GM18502 (cell line): ENCODE measurements around the gene LOXL1.

ENCODE experiments used
- ATAC-seq: cut with Tn5 transposase; IDR thresholded peaks from one replicate; pipeline ENCODE4 v1.9.1; 2021; ENCODE audit warnings: mild to moderate bottlenecking; ENCODE audit not compliant: unreplicated experiment, poor library complexity

Gene LOXL1

GRCh38 chr15:73918784-73919183 is 7.5 kb upstream of the LOXL1 start:
- no peak for ATAC-seq

- no peak for ATAC-seq
Observed at GRCh38 chr15:73919706-73920105, 6.6 kb upstream of the LOXL1 start.

DNA sequence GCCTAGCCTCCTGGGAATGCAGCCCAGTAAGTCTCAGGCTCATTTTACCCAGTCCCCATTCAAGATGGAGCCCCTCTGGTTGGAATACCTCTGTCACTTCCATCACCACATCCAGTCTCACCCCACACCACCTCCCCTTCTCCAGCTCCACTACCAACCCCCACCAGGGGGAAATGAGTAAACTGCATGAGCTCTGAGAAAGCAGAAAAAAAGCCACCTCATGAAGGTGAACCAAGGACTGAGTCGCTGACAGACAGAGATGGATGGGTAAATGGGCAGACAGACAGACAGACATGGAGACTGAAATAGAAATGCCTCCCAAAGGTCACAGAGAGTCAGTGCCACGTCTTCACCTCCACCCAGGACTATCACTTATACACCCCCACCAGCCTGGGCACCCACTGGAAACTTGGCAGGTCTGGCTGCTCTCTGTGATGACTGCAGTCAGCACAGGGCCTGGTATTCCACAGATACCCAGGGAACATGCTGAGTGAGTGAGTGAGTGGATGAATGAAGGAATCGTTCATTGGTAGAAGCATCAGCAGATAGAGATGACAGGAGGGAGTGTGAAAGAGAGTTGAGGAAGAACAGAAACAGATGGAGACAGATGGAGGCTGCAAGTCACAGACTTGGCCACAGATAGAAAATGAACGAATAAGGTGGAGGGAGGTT is 4.9 kb upstream of the LOXL1 start:
- no peak for ATAC-seq

- no peak for ATAC-seq
Observed at GRCh38 chr15:73922186-73923151, 3.8 kb upstream of the LOXL1 start.

DNA sequence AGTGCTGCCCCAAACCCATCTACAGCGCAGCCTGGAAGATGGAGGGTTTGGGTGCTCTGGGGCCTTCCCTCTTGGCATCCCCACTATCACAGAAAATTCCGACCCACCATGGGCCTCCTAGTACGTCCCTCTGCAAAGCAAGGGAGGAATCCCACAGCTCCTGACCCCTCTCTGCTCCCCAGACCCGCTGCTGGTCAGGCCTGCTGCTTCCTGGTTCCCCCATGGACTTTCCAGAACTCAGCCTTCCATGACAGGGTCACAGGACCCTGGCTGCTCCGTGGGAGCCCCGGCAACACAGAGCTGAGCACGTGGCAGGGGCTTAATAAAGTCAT is 3.1 kb upstream of the LOXL1 start:
- no peak for ATAC-seq

DNA sequence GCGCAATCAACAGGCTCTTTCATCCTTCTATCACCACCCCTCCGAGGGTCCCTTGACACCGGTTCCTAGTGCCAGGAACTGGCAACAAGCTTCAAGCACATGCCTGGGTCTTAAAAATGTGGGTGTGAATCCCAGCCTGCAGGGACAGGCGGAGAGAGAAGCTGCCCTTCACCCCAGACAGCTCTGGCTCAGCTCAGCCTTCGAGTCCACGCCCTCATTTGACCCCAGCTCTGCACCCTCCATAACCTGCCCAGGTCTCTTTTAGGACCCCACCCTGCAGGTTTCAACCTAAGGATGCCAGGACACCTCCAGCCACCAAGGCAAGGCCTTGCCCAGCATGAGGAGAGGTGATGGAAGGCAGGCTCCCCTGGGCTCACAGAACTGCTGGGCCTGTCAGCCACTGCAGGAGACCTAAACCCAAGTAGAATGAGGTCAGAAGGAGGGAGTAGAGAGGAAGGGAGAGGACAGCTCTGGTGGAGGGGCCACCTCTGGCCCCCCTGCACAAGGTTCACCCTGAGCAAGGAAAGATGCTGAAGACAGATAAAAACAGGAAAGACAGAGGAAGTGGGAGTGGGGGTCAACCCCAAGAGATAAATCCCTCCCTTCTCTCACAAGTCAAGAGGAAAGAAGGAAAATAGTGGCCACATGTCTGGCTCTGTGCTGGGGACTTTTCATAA is 2.6 kb upstream of the LOXL1 start:
- ATAC-seq, result no peak

DNA sequence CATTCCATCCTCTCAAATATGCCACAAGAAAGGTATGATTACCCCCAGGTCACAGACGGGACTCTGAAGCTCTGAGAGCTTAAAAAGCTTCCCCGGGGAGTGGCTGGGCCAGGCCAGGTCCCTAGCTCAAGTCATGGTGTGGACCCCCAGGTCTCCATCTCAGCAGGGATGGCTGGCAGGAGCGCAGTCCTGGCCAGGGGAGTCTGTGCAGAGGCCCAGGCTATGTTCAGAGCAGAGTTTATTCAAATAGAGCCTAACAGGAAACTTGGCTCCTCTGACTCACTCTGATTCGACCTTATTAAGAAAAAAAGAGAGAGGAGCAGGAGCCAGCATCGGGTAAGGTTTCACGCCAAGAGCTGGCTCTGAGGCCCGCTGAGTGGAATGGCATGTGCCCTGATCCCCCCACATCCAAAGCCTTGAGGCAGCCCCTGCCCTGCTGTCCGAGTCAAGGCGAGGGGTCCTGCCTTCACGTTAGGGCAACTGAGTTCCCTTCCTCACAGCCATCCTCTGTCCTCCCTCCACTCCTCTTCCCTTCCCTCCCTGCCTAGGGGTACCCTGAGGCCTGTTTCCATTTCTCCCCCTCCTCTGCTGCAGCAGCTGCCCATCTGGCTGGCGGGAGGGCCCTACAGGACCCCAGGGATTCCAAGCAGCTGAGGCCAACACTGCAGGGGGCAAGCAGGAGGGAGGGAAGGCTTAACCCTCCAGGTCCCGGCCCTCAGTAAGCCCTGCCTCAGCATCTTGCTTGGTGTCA is 1.9 kb upstream of the LOXL1 start:
- no peak for ATAC-seq

DNA sequence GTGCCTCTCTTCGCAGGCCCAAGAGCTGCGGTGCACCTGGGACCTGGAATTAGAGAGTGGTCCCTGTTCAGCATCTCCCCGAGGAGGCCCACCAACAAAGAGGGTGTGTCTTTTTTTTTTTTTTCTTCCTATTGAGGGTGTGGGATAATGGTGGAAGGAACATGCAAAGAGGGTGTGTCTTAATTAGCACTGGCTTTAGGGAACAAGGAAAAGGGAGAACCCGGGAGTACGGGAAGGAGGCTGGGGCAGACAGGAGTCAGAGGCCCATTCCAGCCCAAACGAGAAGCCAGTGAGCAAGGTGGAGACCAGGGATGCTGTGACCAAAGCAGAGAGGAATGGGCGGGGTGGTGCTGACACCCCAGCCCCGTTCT is 429 bp upstream of the LOXL1 start:
- no peak for ATAC-seq

- no peak for ATAC-seq
Observed at GRCh38 chr15:73927003-73927475, 777 bp downstream of the LOXL1 start.

DNA sequence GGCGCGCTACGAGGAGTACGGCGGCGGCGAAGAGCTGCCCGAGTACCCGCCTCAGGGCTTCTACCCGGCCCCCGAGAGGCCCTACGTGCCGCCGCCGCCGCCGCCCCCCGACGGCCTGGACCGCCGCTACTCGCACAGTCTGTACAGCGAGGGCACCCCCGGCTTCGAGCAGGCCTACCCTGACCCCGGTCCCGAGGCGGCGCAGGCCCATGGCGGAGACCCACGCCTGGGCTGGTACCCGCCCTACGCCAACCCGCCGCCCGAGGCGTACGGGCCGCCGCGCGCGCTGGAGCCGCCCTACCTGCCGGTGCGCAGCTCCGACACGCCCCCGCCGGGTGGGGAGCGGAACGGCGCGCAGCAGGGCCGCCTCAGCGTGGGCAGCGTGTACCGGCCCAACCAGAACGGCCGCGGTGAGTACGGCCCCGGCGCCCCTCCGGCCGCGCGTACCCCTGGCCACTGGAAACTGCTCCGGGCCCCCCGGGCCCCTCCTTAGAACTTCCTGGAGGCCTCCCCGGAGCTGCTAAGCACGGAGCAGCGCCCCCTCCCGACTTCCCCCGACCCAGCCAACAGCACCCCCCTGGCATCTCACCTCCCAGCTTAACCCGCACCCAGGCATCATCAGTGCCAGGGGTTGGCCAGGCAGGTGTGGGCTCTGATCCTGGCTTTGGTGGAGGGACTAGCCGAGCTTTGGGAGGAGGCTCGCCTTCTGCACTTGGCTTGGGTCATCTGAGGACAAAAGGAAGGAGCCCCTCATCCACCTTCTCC is 1.4 kb downstream of the LOXL1 start:
- ATAC-seq, result no peak

GRCh38 chr15:73928241-73928579 is 1.9 kb downstream of the LOXL1 start:
- ATAC-seq, result no peak

DNA sequence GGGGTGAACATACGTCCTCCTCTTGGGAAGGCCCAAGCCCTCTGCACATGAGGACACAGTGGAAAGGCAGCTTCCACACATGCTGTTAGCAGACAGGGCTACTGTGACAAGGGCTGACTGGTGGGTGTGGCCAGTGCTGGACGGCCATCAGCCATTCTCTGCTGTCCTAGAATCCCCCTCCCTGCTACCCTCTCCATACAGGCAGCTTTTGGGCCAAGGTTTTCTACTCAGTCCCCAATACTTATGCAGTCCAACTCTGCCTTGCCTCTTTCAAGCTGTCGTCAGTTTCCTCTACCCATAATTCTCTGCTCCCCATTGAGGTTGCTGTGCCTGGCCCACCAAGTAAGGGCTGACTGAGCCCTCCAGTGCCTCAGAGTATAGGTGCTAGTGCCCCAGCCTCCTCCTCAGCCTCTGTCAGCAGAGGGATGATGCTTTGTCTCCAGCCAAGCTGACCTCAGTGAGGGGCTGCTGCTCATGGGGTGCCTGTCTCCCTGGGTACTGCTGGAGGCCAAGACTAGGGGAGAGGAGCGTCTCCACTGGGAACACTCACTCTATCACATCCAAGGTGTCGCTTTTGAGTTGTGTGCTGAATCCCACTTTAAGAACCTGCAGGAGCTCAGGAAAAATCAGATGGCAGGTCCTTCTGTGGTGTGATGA is 2.8 kb downstream of the LOXL1 start:
- ATAC-seq, result no peak

DNA sequence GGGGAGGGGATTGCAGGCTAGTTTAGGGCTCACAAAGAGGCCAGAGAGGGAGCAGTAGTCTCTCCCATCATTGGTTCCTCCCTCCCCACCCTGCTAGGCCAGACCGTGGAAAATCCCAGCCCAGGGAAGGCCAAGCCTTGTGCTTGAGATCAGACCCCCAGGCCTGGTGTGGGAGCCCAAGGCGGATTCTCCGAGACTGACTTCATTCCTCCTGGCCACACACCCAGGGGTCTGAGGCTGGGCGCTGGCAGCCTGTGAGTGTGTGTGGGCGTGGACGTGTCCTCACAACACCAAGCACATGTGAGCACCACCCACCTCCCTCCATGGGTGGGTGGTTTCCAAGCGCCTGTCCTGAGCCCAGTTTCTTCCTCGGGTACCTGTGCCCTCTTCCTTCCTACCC is 4.1 kb downstream of the LOXL1 start:
- ATAC-seq, result no peak

DNA sequence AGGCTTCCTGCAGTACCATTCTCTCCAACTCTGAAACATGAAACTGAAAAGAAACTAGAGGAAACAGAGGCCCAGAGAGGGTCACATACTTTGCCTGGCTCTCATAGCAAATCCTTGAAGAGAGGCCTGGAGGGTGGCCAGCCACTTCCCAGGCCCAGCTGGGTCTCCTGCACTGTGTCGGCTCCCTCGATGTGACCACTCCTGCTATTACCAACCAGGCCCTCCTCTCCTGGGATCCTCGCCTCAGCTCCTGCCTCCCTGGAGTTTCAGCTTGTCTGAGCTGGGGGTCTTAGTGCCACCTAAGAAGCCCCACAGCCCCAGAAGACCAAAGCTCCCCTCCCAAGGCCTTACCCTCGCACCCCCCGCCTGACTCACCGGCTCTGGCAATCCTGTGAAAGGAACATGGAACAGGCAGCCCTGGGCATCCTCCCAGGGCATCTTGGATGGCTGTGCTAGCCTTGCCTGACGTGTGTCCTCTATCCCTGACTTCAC is 4.6 kb downstream of the LOXL1 start:
- no peak for ATAC-seq

GRCh38 chr15:73931441-73931840 is 5.2 kb downstream of the LOXL1 start:
- no peak for ATAC-seq

DNA sequence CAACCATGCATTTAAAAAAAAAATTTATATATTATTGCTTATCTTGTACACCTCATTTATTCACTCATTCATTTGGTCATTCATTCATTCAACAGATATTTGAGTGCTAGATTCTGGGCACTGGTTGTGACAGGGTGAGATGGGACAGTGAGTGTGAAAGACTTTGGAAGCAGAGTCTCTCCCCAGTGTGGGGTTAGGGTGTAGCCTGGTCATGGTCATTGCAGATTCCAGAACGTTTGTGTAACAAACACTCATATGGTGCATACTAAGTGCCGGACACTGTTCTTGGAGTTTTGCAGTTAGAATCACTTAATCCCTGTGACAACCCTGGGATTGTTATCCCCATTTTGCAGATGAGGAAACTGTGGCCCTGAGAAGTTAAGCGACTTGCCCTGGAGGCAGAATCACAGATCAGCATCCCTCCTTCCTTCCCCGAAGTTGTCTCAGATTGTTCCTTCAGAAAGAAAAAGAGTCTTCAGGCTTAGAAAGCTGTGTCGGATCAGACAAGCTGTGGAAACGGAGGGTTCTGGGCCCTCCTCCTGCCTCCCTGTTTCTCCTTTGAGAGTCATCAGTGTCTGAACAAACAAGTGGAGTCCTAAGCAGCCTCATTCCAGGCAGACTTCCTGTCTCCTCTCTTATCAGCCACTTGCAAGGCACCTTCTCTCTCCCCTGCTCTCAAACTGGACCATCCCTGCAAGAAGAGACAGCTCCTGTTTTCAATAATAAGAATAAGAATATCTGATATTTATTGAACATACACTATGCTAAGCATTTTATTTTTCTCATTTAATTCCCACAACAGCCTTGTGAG is 6.3 kb downstream of the LOXL1 start:
- no peak for ATAC-seq

DNA sequence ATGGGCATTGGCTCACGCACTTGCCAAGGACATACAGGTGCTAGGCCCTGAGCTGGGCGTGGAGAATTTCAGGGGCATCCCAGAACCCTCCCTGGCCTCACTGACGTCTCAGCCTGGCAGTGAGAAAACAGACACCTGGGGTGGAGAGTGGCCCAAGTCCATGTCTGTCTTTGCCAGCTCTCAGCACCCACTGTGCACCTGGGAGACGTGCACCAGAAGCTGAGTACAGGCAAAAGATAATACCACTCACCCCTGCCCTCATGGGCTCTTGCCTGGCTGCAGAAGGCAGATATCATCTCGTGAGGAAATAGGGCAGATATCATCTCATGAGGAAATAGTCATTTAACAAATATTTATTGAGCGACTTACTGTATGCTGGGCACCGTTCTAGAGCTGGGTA is 8.0 kb downstream of the LOXL1 start:
- ATAC-seq, result no peak

GRCh38 chr15:73935547-73935946 is 9.3 kb downstream of the LOXL1 start:
- ATAC-seq, result no peak
